D341Med (cell line): ENCODE measurements around the gene MMP14.
"Not testable (repeated sequence)": the region's sequence is repeated elsewhere in the genome, so short reads cannot be mapped to it uniquely, and the experiment has no call there.

ENCODE experiments used
- DNase-seq: peaks from one replicate; pipeline ENCODE4 v3.0.0; 2012; ENCODE audit warnings: low spot score

MMP14 gene

GRCh38 chr14:22836301-22837113 is at the start of gene MMP14:
Gene MMP14, plus strand, starts transcription at chr14:22836585. Its CDS starts 233 bp downstream, at chr14:22836818.
- DNase-seq = peak; percentile 45

- no peak for DNase-seq
Observed at GRCh38 chr14:22786685-22787084, 49.7 kb upstream of the MMP14 start.

- DNase-seq = no peak
Observed at GRCh38 chr14:22791301-22791700, 45.1 kb upstream of the MMP14 start.

- no peak for DNase-seq
Observed at GRCh38 chr14:22792158-22792557, 44.2 kb upstream of the MMP14 start.

GRCh38 chr14:22793550-22793949 is 42.8 kb upstream of the MMP14 start:
- DNase-seq = not testable (repeated sequence)

- DNase-seq = no peak
Observed at GRCh38 chr14:22793976-22794375, 42.4 kb upstream of the MMP14 start.

- no peak for DNase-seq
Observed at GRCh38 chr14:22794551-22794951, 41.8 kb upstream of the MMP14 start.

- no peak for DNase-seq
Observed at GRCh38 chr14:22796087-22796707, 40.2 kb upstream of the MMP14 start.

- DNase-seq = no peak
Observed at GRCh38 chr14:22797017-22797917, 39.1 kb upstream of the MMP14 start.

GRCh38 chr14:22798528-22798927 is 37.9 kb upstream of the MMP14 start:
- DNase-seq = no peak

- DNase-seq = no peak
Observed at GRCh38 chr14:22800346-22800745, 36.0 kb upstream of the MMP14 start.

GRCh38 chr14:22801716-22802115 is 34.7 kb upstream of the MMP14 start:
- no peak for DNase-seq

- no peak for DNase-seq
Observed at GRCh38 chr14:22802860-22803686, 33.3 kb upstream of the MMP14 start.

- no peak for DNase-seq
Observed at GRCh38 chr14:22803687-22803974, 32.8 kb upstream of the MMP14 start.

- DNase-seq = not testable (repeated sequence)
Observed at GRCh38 chr14:22805235-22805634, 31.1 kb upstream of the MMP14 start.

GRCh38 chr14:22807432-22808087 is 28.8 kb upstream of the MMP14 start:
- no peak for DNase-seq

GRCh38 chr14:22808388-22809209 is 27.8 kb upstream of the MMP14 start:
- DNase-seq = no peak

GRCh38 chr14:22811722-22812121 is 24.7 kb upstream of the MMP14 start:
- no peak for DNase-seq

GRCh38 chr14:22812744-22813143 is 23.6 kb upstream of the MMP14 start:
- DNase-seq = no peak

GRCh38 chr14:22813145-22813544 is 23.2 kb upstream of the MMP14 start:
- DNase-seq = no peak
